Central memory CD8-positive, alpha-beta T cell (primary cell): ENCODE results near the gene LRP1B.

Source experiments
- ATAC-seq: fragments of 150-1000 bp; cut with Tn5 transposase; replicated peaks from 2 replicates; pipeline ENCODE4 v1.10.0; 2022; ENCODE audit warnings: mild to moderate bottlenecking, moderate FRiP score, moderate number of reproducible peaks; ENCODE audit not compliant: poor library complexity, severe bottlenecking; ENCODE audit errors: extremely low read depth
- DNase-seq, 2 donors: peaks; one replicate each; pipeline ENCODE4 v3.0.0; 2021; ENCODE audit warnings: low spot score in 2 of 2
- H3K27ac Mint-ChIP-seq: one replicate; pipeline ENCODE4 v1.8.0; 2022; ENCODE audit warnings: low read depth, mild to moderate bottlenecking, moderate library complexity, mixed read lengths
- H3K27me3 Mint-ChIP-seq: one replicate; pipeline ENCODE4 v1.8.0; 2022; ENCODE audit warnings: mixed read lengths
- H3K36me3 Mint-ChIP-seq: one replicate; pipeline ENCODE4 v1.8.0; 2022; ENCODE audit warnings: mild to moderate bottlenecking, moderate library complexity, mixed read lengths; ENCODE audit not compliant: insufficient read depth
- H3K4me1 Mint-ChIP-seq: one replicate; pipeline ENCODE4 v1.8.0; 2022; ENCODE audit warnings: mixed read lengths
- H3K4me3 Mint-ChIP-seq: one replicate; pipeline ENCODE4 v1.8.0; 2022; ENCODE audit warnings: mild to moderate bottlenecking, moderate library complexity, mixed read lengths
- H3K9me3 Mint-ChIP-seq: one replicate; pipeline ENCODE4 v1.8.0; 2022; ENCODE audit warnings: mixed read lengths

The LRP1B gene

DNA sequence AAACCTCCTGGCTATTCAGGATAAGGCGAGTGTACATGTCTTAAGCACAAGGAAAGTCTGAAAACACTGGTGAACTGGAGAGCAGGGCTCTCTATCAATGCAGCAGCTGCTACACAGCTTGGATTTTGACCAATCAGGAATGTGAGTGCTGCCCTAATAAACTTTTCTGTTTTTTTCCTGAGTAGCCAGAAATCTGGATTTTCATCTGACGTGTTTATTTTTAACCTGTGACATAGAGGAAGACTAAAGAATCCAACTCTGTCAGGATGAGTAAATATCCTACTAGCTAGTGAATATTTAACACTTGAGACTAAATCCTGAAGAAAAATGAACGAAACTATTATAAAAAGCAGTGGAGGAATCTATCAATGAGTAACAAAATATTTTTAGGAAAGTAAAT, 1638.9 kb downstream of the LRP1B start:
- Mint-ChIP-seq H3K4me3 (no peak overlapping the region), H3K27me3 (no peaks in the 10 kb centered on the region), H3K4me1 (no peaks in the 10 kb centered on the region), H3K36me3 (no peaks in the 10 kb centered on the region), H3K27ac (no peak overlapping the region), H3K9me3 (peaks cover 6% of the 10 kb centered on the region)
- DNase-seq (no peak), ATAC-seq (no peak)

DNA sequence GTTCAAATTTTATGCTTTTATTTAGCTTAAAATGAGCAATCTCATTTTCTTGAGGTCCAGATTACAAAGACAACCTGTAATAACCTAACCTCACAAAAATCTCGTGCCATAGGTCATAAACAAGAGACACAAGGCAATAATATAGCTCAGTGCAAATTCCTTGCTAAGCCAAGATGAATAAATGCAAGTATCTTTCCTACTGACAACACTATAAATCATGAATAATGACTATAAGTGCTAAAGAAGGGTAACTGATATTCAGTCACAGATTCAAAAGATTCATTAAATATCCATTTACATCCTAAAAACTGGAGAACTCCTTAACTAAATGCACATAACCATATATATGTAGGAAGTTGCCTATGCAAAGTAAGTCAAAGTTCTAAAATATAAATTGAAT, 1641.6 kb downstream of the LRP1B start:
- Mint-ChIP-seq H3K4me3 (no peak overlapping the region), H3K27me3 (no peaks in the 10 kb centered on the region)

DNA sequence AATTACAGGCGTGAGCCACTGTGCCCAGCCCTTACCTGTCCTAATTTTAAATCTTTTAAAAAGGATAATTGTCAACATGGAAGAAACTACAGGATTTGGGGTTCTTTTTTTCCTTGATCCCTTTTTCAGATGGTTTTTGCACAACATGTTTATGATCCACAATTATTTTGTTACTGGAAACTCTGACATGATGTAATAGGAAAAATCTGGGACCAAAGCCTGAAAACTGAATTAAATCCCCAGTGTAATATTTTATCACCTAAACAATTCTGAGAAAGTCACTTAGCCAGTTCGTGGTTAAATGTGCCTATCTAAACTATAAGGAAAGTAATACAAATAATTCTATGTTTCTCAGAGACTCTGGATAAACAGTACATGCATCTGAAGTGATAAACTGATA, 1649.7 kb downstream of the LRP1B start:
- Mint-ChIP-seq H3K4me3 (no peak overlapping the region), H3K9me3 (no peaks in the 10 kb centered on the region), H3K27me3 (no peaks in the 10 kb centered on the region), H3K36me3 (no peaks in the 10 kb centered on the region), H3K4me1 (no peaks in the 10 kb centered on the region), H3K27ac (no peak overlapping the region)
- ATAC-seq (no peak), DNase-seq (no peak)

More for the DNA sequence above, 1641.6 kb downstream of the LRP1B start:
- no peak for ATAC-seq
- Mint-ChIP-seq H3K27ac (no peak overlapping the region), H3K36me3 (no peaks in the 10 kb centered on the region), H3K4me1 (no peaks in the 10 kb centered on the region), H3K9me3 (peaks cover 6% of the 10 kb centered on the region)
- DNase-seq = no peak

DNA sequence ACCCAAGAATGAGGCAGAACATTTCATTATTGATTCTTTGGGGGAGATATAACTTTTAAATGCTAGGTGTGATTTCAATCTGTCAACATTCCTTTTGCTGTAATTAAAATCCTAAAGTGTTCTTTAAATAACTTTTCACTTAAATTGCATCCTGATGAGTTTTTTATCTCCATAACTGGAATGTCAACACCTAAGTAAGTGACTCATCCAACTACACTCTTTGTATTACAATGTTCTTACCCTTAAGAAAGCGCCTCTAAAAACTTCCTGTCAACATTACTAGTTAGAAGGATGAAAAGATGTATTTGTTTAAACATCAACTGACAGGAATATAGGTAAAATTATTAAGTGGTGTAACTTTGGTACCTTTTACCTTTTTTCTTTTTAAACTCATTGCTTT, 1657.0 kb downstream of the LRP1B start:
- Mint-ChIP-seq H3K27me3 (no peaks in the 10 kb centered on the region), H3K27ac (no peak overlapping the region), H3K4me3 (no peak overlapping the region), H3K36me3 (no peaks in the 10 kb centered on the region), H3K4me1 (no peaks in the 10 kb centered on the region), H3K9me3 (peaks cover 12% of the 10 kb centered on the region)
- DNase-seq (no peak), ATAC-seq (no peak)

DNA sequence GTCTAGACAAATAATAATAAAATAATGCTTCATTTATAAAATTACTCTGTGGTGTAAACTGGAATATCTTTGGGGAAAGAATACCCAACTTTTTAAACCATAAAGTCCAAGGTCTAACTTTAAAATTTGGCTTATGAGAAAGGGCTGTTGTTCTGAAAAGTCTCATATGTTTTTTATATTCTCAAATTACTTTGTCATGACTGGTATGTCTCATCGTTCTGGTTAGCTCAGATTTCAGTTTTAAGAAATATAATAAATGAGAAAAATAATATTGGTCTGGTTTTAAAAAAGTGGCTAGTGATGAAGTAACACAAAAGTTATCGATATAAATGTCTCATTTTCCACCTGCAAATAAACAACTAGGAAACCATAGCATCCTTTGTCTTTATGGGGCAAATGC, 1658.1 kb downstream of the LRP1B start:
- Mint-ChIP-seq H3K4me1 (no peaks in the 10 kb centered on the region), H3K9me3 (peaks cover 19% of the 10 kb centered on the region)
- no peak for DNase-seq

DNA sequence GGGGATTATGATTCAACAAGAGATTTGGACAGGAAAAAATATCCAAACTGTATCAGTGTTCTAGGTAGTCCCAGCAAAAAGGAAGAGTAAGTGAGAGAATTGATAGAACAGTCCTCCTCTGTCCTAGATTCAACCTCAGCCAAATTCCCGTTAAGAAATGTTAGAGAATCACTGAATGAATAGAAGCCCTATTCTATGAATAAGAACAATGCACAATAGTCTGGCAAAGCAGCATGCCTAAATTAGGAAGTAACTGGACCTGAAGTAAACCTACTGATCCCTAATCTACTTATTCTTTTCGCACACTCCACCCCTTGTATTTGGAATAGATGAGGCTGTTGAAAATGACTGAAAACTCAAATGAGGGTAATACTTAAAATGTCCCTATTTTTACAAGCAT, 1665.5 kb downstream of the LRP1B start:
- no peaks in the 10 kb centered on the region for H3K4me1 Mint-ChIP-seq
- ATAC-seq = no peak

More for the DNA sequence above, 1658.1 kb downstream of the LRP1B start:
- no peak for ATAC-seq
- H3K27me3 Mint-ChIP-seq = no peaks in the 10 kb centered on the region
- no peak overlapping the region for H3K4me3 Mint-ChIP-seq
- no peaks in the 10 kb centered on the region for H3K36me3 Mint-ChIP-seq
- H3K27ac Mint-ChIP-seq = no peak overlapping the region

DNA sequence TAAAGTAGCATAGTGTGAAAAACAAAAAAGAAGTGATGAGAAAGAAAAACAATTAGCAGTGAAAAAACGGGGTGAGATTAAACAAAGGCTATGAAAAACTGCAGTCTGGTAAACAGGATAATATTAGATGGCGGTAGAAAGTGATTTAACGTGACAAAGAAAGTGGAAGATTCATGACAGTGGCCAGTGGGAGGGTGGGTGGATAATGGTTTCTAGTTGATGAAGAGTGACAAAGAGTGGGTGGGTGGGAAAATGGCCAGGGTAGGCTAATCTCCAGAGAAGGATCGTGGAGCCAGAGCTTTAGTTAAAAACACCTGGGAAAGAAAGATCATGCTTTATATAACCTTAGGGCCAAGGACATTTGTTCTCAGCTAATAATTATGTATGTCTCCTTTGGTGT, 1667.8 kb downstream of the LRP1B start:
- Mint-ChIP-seq H3K4me3 (no peak overlapping the region), H3K4me1 (no peaks in the 10 kb centered on the region), H3K36me3 (no peaks in the 10 kb centered on the region), H3K9me3 (peaks cover 11% of the 10 kb centered on the region), H3K27me3 (no peaks in the 10 kb centered on the region), H3K27ac (no peak overlapping the region)
- no peak for DNase-seq
- no peak for ATAC-seq

More for the DNA sequence above, 1665.5 kb downstream of the LRP1B start:
- no peaks in the 10 kb centered on the region for H3K27me3 Mint-ChIP-seq
- no peak overlapping the region for H3K4me3 Mint-ChIP-seq
- no peak overlapping the region for H3K27ac Mint-ChIP-seq
- H3K36me3 Mint-ChIP-seq = no peaks in the 10 kb centered on the region
- peaks cover 15% of the 10 kb centered on the region for H3K9me3 Mint-ChIP-seq
- no peak for DNase-seq

DNA sequence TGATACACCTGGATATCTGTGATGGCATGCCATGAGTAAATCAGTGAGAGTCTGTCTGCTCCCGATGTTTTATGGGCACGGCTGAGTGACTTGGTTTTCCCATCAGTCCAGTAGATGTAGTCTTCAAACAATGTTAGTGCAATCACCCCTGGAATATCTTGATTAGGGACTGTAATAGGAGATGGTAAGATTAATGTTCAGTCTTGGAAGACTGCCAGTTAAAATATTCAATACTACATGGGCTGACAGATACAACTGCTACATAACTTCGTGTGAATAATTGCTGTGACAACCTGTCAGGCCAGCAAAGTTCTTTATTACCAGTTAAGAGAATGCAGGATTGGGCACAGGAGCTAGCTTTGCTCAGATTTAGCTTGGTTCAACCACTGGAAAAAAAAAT, 1673.3 kb downstream of the LRP1B start:
- Mint-ChIP-seq H3K4me1 (no peaks in the 10 kb centered on the region), H3K9me3 (peaks cover 7% of the 10 kb centered on the region), H3K27me3 (no peaks in the 10 kb centered on the region), H3K27ac (no peak overlapping the region), H3K4me3 (no peak overlapping the region), H3K36me3 (no peaks in the 10 kb centered on the region)
- ATAC-seq (no peak), DNase-seq (no peak)

DNA sequence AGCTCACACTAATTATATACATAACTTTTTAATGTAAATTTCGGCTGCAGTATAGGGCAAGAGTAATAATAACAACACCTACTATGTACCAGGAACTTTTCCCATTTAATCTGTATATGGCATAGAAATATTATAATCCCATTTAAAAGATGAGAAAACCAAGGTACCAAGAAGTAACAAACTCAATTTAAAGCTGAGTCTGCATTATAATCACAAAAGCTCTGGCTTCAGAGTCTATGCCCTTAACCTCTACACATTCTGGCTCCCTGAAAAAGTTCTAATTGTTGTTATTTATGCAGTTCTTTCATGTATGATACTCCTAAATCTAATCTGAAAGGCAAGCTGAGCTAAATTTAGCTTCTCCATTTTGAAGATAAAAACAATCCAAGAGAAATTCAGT, 1675.5 kb downstream of the LRP1B start:
- DNase-seq (no peak), ATAC-seq (no peak)
- no peak overlapping the region for H3K27ac Mint-ChIP-seq
- peaks cover 7% of the 10 kb centered on the region for H3K9me3 Mint-ChIP-seq
- H3K4me1 Mint-ChIP-seq = no peaks in the 10 kb centered on the region
- H3K36me3 Mint-ChIP-seq = no peaks in the 10 kb centered on the region
- H3K4me3 Mint-ChIP-seq = no peak overlapping the region
- no peaks in the 10 kb centered on the region for H3K27me3 Mint-ChIP-seq

DNA sequence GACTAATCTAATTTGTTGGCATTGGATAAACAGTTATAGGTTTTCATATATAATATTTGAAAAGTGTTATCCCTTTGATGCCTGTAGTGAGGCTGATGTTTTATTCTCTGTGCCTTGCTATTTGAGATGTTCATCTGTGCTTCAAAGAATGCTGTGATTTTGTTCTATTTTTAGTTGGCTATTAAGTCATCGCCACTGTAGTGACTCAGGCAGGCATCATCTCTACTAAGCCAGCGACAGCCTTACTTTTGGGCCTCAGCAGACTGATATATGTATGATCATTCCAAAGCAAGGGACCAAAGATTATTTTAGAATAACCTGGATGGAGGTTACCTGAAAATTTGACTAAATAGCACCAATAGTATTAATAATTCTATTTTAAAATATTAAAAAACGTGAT, 1676.1 kb downstream of the LRP1B start:
- Mint-ChIP-seq H3K4me1 (no peaks in the 10 kb centered on the region), H3K27me3 (no peaks in the 10 kb centered on the region), H3K9me3 (peaks cover 7% of the 10 kb centered on the region), H3K4me3 (no peak overlapping the region), H3K36me3 (no peaks in the 10 kb centered on the region), H3K27ac (no peak overlapping the region)
- ATAC-seq = no peak
- no peak for DNase-seq

DNA sequence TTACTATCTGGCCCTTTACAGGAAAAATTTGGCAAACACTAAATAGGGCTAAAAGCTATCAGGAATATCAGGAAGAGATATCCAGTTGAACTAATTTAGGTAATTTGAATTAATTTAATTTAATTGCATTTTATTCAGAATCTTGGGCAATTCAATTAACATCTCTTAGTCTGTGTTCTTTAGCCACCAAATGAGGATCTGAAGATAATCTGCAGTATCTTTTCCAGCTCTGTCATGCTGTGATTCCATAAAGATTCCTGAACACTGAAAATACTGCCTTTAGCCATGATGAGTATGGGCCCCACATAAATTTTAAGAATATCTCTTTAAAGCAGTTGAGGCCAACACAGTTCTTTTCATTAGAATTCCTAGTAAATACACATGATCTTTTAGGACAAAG, 1679.5 kb downstream of the LRP1B start:
- Mint-ChIP-seq H3K4me1 (no peaks in the 10 kb centered on the region), H3K4me3 (no peak overlapping the region), H3K9me3 (peaks cover 9% of the 10 kb centered on the region), H3K36me3 (no peaks in the 10 kb centered on the region), H3K27ac (no peak overlapping the region), H3K27me3 (no peaks in the 10 kb centered on the region)
- ATAC-seq = no peak
- DNase-seq = no peak

DNA sequence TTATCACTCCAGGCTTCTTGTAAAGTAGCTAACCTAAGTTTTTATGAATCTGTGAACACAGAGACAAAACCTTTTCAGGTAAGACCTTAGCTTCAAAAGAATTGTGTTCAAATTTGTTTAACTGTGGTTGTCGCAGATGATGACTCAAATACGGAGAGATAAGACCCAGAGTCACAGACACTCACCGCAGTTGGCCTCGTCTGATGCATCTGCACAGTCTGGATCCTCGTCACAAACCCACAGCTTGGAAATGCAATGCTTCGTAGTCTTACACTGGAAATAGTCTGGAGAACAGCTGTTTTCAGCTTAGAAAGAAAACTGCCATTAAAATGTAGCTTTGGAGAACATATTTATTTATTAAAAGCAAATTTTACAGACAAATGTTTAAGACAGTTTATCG, 1688.5 kb downstream of the LRP1B start:
- Mint-ChIP-seq H3K36me3 (no peaks in the 10 kb centered on the region), H3K4me3 (no peak overlapping the region), H3K4me1 (no peaks in the 10 kb centered on the region), H3K27me3 (no peaks in the 10 kb centered on the region), H3K27ac (no peak overlapping the region), H3K9me3 (peaks cover 6% of the 10 kb centered on the region)
- ATAC-seq (no peak), DNase-seq (no peak)

DNA sequence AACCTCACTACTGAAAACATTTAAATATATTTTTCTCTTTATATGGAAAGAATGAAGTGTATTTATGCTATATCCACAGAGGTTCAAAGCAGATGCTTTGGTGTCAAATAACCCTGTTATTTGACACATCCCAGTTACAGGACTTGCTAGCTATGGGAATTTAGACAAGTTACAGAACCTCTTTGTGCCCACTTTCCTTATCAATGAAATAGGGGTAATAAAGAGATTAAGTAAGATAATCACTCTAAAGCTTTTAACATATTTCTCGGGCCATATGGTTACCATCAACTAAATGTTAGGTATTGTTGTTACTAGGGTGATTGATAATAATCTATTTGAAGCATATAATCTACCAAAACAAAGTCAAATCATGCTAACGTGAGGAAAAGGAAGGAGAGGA, 1690.0 kb downstream of the LRP1B start:
- Mint-ChIP-seq H3K27me3 (no peaks in the 10 kb centered on the region), H3K4me3 (no peak overlapping the region), H3K4me1 (no peaks in the 10 kb centered on the region), H3K9me3 (peaks cover 16% of the 10 kb centered on the region), H3K36me3 (no peaks in the 10 kb centered on the region), H3K27ac (no peak overlapping the region)
- no peak for ATAC-seq
- DNase-seq = no peak

DNA sequence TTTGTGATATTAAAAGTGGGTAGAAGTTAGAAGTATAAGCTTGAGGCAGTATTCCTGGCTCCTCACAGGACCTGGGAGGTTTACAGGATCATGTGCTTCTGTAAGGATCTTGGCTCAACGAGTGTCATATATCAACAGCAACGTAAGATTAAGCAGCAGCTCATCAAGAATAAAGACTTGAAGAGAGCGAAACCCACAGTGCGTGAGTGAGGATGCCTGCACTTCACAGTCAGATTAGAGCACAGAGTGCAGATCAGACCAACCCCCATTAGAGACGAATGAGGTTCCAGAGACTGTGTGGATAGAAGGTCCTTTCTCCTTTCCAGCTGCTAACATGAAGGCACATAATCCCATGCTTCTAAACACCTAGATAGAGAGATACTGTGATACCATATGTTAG, 1693.9 kb downstream of the LRP1B start:
- peaks cover 19% of the 10 kb centered on the region for H3K9me3 Mint-ChIP-seq
- H3K4me3 Mint-ChIP-seq = no peak overlapping the region
- no peaks in the 10 kb centered on the region for H3K4me1 Mint-ChIP-seq
- no peaks in the 10 kb centered on the region for H3K36me3 Mint-ChIP-seq
- H3K27ac Mint-ChIP-seq = no peak overlapping the region
- no peaks in the 10 kb centered on the region for H3K27me3 Mint-ChIP-seq
- DNase-seq (no peak), ATAC-seq (no peak)
